Trophoblast cell (in vitro differentiated cells and primary cell): ENCODE measurements around the gene TNK2.

ENCODE experiments used
- DNase-seq, 2 donors: peaks; one replicate each; pipeline ENCODE4 v3.0.0-alpha.2; 2016
- H2AFZ ChIP-seq: 2 replicates; pipeline ENCODE4 v1.6.1; 2013; ENCODE audit warnings: low read length, moderate library complexity, mild to moderate bottlenecking; ENCODE audit not compliant: insufficient read depth, poor library complexity
- H2AK5ac ChIP-seq: 2 replicates; pipeline ENCODE4 v1.6.1; 2013; ENCODE audit warnings: mild to moderate bottlenecking, low read length
- H2BK120ac ChIP-seq: 2 replicates; pipeline ENCODE4 v1.6.1; 2013; ENCODE audit warnings: low read length, mild to moderate bottlenecking, moderate library complexity; ENCODE audit not compliant: insufficient read depth, poor library complexity
- H2BK12ac ChIP-seq: 2 replicates; pipeline ENCODE4 v1.6.1; 2013; ENCODE audit warnings: mild to moderate bottlenecking, low read length, moderate library complexity
- H2BK5ac ChIP-seq: 2 replicates; pipeline ENCODE4 v1.6.1; 2013; ENCODE audit warnings: low read length, low read depth, moderate library complexity, mild to moderate bottlenecking; ENCODE audit not compliant: poor library complexity
- H3K14ac ChIP-seq: 2 replicates; pipeline ENCODE4 v1.6.1; 2013; ENCODE audit warnings: mild to moderate bottlenecking, low read length
- H3K18ac ChIP-seq: 2 replicates; pipeline ENCODE4 v1.6.1; 2013; ENCODE audit warnings: mild to moderate bottlenecking, low read length
- H3K23ac ChIP-seq: 2 replicates; pipeline ENCODE4 v1.6.1; 2013; ENCODE audit warnings: low read length
- H3K27ac ChIP-seq: 2 replicates; pipeline ENCODE4 v1.5.1; 2013; ENCODE audit warnings: low read depth, mild to moderate bottlenecking, inconsistent platforms, low read length, moderate library complexity
- H3K27me3 ChIP-seq: 2 replicates; pipeline ENCODE4 v1.6.1; 2013; ENCODE audit warnings: inconsistent platforms, mild to moderate bottlenecking, low read length, moderate library complexity; ENCODE audit not compliant: insufficient read depth
- H3K36me3 ChIP-seq, 2 experiments: 1 replicate in 1 of 2; 2 replicates in 1 of 2; pipeline ENCODE4 v1.6.1; 2013; ENCODE audit warnings: low read length in 2 of 2, mild to moderate bottlenecking in 2 of 2, moderate library complexity in 1 of 2; ENCODE audit not compliant: insufficient read depth in 2 of 2, control insufficient read depth in 1 of 2
- H3K4ac ChIP-seq: 2 replicates; pipeline ENCODE4 v1.6.1; 2013; ENCODE audit warnings: low read depth, mild to moderate bottlenecking, low read length, moderate library complexity
- H3K4me1 ChIP-seq, 2 experiments: 1 replicate in 1 of 2; 2 replicates in 1 of 2; pipeline ENCODE4 v1.6.1; 2013; ENCODE audit warnings: low read length in 2 of 2, mild to moderate bottlenecking in 2 of 2, moderate library complexity in 1 of 2; ENCODE audit not compliant: insufficient read depth in 2 of 2, control insufficient read depth in 1 of 2
- H3K4me2 ChIP-seq: 2 replicates; pipeline ENCODE4 v1.6.1; 2013; ENCODE audit warnings: inconsistent platforms, mild to moderate bottlenecking, low read length, moderate library complexity
- H3K4me3 ChIP-seq: 2 replicates; pipeline ENCODE4 v1.5.1; 2013; ENCODE audit warnings: mild to moderate bottlenecking, low read depth, low read length, inconsistent platforms
- H3K79me1 ChIP-seq: one replicate; pipeline ENCODE4 v1.6.1; 2013; ENCODE audit warnings: low read length
- H3K79me2 ChIP-seq: 2 replicates; pipeline ENCODE4 v1.6.1; 2013; ENCODE audit warnings: low read length, mild to moderate bottlenecking; ENCODE audit not compliant: control insufficient read depth, insufficient read depth, poor library complexity
- H3K9ac ChIP-seq: 2 replicates; pipeline ENCODE4 v1.6.1; 2013; ENCODE audit warnings: mild to moderate bottlenecking, low read length
- H3K9me3 ChIP-seq: 2 replicates; pipeline ENCODE4 v1.6.1; 2013; ENCODE audit warnings: low read depth, mild to moderate bottlenecking, control low read depth, inconsistent platforms, low read length; ENCODE audit not compliant: insufficient read depth
- H4K12ac ChIP-seq: 2 replicates; pipeline ENCODE4 v1.6.1; 2013; ENCODE audit warnings: low read depth, mild to moderate bottlenecking, low read length, moderate library complexity
- H4K8ac ChIP-seq: 2 replicates; pipeline ENCODE4 v1.6.1; 2013; ENCODE audit warnings: low read depth, mild to moderate bottlenecking, low read length, moderate library complexity
- H4K91ac ChIP-seq: one replicate; pipeline ENCODE4 v1.6.1; 2013; ENCODE audit warnings: low read depth, mild to moderate bottlenecking, low read length, moderate library complexity
- WGBS: extraction: QIAGEN DNeasy Blood & Tissue Kit; methylation state at CpG from one replicate; pipeline ENCODE4 v1.1.7; 2013; ENCODE audit warnings: missing lambda C conversion rate; ENCODE audit not compliant: insufficient read length, insufficient coverage; ENCODE audit errors: extremely low coverage; 5-methylcytosine and 5-hydroxymethylcytosine counted together

Gene TNK2

DNA sequence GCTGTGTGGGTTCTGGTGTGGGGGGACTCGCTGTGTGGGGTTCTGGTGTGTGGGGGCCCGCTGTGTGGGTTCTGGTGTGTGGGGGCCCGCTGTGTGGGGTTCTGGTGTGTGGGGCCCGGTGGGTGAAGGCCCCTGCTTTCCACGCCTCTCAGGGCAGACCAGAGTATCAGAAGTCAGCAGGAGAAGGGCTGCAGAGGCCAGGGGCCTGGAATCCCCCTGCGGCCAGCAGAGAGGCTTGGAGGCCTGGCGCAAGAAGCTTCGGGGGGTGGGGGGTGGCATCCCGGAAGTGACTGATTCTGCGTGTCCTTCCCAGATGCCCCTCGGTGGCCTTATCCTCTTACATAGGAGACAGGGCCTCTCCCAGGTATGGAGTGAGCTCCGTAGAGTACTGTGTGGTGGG is 37.4 kb downstream of the TNK2 start:
- Histone ChIP-seq H3K9ac (no peak overlapping the region), H3K4me1 (peaks cover 6 to 10% of the 10 kb centered on the region in 2 experiments), H3K4me3 (no peak overlapping the region), H3K79me2 (no peaks in the 10 kb centered on the region), H2BK12ac (no peak overlapping the region), H4K91ac (no peak overlapping the region), H2AK5ac (no peak overlapping the region), H4K8ac (no peak overlapping the region), H2BK120ac (no peak overlapping the region), H3K27me3 (no peaks in the 10 kb centered on the region), H2AFZ (no peak overlapping the region), H3K4me2 (no peak overlapping the region), H3K27ac (no peak overlapping the region), H3K18ac (no peak overlapping the region), H4K12ac (no peak overlapping the region), H3K36me3 (peaks cover 63 to 65% of the 10 kb centered on the region in 2 experiments), H3K23ac (no peak overlapping the region), H3K79me1 (no peaks in the 10 kb centered on the region), H2BK5ac (no peak overlapping the region), H3K14ac (no peak overlapping the region), H3K4ac (no peak overlapping the region), H3K9me3 (no peaks in the 10 kb centered on the region)
- DNase-seq = no peak
- no CpG with 5 or more reads among the region's 12 CpGs for WGBS

DNA sequence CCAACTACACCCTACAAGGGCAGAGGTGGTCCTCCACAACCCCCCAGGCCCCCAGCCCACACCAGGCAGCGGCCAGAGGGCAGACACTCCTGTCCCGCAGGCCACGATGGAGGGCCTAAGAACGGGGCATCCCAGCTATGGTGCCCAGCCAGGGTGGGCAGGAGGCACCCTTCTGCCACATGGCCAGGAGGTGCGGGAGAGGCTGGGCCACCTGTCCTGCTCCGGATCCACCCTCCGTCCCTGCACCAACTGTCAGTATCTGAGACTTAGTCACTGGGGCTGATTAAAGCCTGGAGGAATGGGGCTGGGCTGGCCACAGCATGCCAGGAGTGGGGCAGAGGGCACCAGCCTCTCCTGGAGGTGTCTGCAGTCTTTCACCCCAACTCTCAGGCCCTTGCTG is 37.9 kb downstream of the TNK2 start:
- Histone ChIP-seq H2BK12ac (no peak overlapping the region), H2AFZ (no peak overlapping the region), H3K18ac (no peak overlapping the region), H3K27me3 (no peaks in the 10 kb centered on the region), H3K23ac (no peak overlapping the region), H3K36me3 (peaks cover 67 to 69% of the 10 kb centered on the region in 2 experiments), H3K4me2 (no peak overlapping the region), H2AK5ac (no peak overlapping the region), H4K12ac (no peak overlapping the region), H3K4me1 (peaks cover 6 to 10% of the 10 kb centered on the region in 2 experiments), H4K8ac (no peak overlapping the region), H3K4ac (no peak overlapping the region), H3K9ac (no peak overlapping the region), H3K14ac (no peak overlapping the region), H3K79me1 (no peaks in the 10 kb centered on the region), H3K27ac (no peak overlapping the region), H2BK120ac (no peak overlapping the region), H4K91ac (no peak overlapping the region), H3K79me2 (no peaks in the 10 kb centered on the region), H2BK5ac (no peak overlapping the region), H3K4me3 (no peak overlapping the region), H3K9me3 (no peaks in the 10 kb centered on the region)
- peak; percentile 43 to 73 for DNase-seq
- WGBS = no CpG with 5 or more reads among the region's 7 CpGs

- H3K4me2 ChIP-seq = no peak overlapping the region
- no peaks in the 10 kb centered on the region for H3K79me2 ChIP-seq
- H3K27ac ChIP-seq = no peak overlapping the region
- no peak overlapping the region for H4K91ac ChIP-seq
- H2BK12ac ChIP-seq = no peak overlapping the region
- H2AFZ ChIP-seq = no peak overlapping the region
- no peaks in the 10 kb centered on the region for H3K79me1 ChIP-seq
- no peak overlapping the region for H2AK5ac ChIP-seq
- H3K18ac ChIP-seq = no peak overlapping the region
- H4K12ac ChIP-seq = no peak overlapping the region
- no peak overlapping the region for H3K14ac ChIP-seq
- H3K23ac ChIP-seq = no peak overlapping the region
- no peak overlapping the region for H2BK120ac ChIP-seq
- H3K9me3 ChIP-seq = no peaks in the 10 kb centered on the region
- H3K27me3 ChIP-seq = no peaks in the 10 kb centered on the region
- no peak overlapping the region for H3K9ac ChIP-seq
- H4K8ac ChIP-seq = no peak overlapping the region
- WGBS = no CpG with 5 or more reads among the region's 31 CpGs
- peaks cover 6 to 10% of the 10 kb centered on the region in 2 experiments for H3K4me1 ChIP-seq
- peaks cover 70% of the 10 kb centered on the region in 2 experiments for H3K36me3 ChIP-seq
- H3K4me3 ChIP-seq = no peak overlapping the region
- no peak for DNase-seq
- no peak overlapping the region for H3K4ac ChIP-seq
- H2BK5ac ChIP-seq = no peak overlapping the region
Measured at GRCh38 chr3:195869413-195870001, 38.8 kb downstream of the TNK2 start.

DNA sequence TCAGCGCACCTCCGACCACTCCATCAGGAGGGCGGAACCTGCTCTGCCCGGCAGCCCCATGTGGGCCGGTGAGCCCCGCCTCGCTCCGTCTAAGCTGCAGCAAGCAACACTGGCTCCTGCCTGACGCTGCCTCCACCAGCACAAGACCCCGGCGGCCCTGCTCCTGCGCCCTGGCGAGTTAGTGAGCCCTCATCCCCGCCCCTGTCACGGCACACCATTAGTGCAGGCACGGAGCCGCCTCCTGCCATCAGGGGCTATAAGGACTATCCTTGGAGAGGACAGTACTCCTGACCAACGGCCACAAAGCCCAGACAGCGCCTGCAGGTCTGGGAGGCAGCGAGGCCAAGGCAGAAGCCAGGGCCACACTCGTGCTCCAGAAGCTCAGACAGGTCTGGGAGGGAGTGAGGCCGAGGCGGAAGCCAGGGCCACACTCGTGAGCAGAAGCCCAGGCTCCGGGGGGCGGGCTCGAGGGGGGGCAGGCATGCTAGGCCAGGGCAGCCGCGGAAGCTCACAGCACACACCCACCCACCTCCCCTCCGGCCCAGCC is 39.4 kb downstream of the TNK2 start:
- H2BK12ac ChIP-seq = no peak overlapping the region
- H3K79me1 ChIP-seq = no peaks in the 10 kb centered on the region
- peaks cover 1 to 5% of the 10 kb centered on the region in 2 experiments for H3K4me1 ChIP-seq
- H3K14ac ChIP-seq = no peak overlapping the region
- H3K9ac ChIP-seq = no peak overlapping the region
- no peak overlapping the region for H4K8ac ChIP-seq
- no peak overlapping the region for H3K4me2 ChIP-seq
- H3K27ac ChIP-seq = no peak overlapping the region
- no peak overlapping the region for H2AFZ ChIP-seq
- no peak overlapping the region for H2AK5ac ChIP-seq
- H3K79me2 ChIP-seq = no peaks in the 10 kb centered on the region
- H2BK120ac ChIP-seq = no peak overlapping the region
- H2BK5ac ChIP-seq = no peak overlapping the region
- peaks cover 71% of the 10 kb centered on the region in 2 experiments for H3K36me3 ChIP-seq
- H3K23ac ChIP-seq = no peak overlapping the region
- H3K18ac ChIP-seq = no peak overlapping the region
- no peak overlapping the region for H3K4ac ChIP-seq
- no peak overlapping the region for H4K91ac ChIP-seq
- DNase-seq = no peak
- H3K27me3 ChIP-seq = no peaks in the 10 kb centered on the region
- no peaks in the 10 kb centered on the region for H3K9me3 ChIP-seq
- no peak overlapping the region for H3K4me3 ChIP-seq
- no peak overlapping the region for H4K12ac ChIP-seq
- no CpG with 5 or more reads among the region's 30 CpGs for WGBS
